ENCODE data around the gene DNAJC15. TPM values are rescaled to one million over a fixed set of nuclear protein-coding genes. Genes with fewer than 3 reads are reported as not detected.

Gene DNAJC15
- total RNA-seq, 2 donors from 2014 or later = 7.6 to 10.7 TPM

GRCh38 chr13:43005460-43006236, 17.7 kb upstream of the DNAJC15 start:
- Histone ChIP-seq H3K4me3 (no peak overlapping the region), H3K27ac (no peak overlapping the region), H3K27me3 (replicated peaks; ENCODE audit: insufficient read depth) (no peaks in the 10 kb centered on the region), H3K36me3 (no peaks in the 10 kb centered on the region), H3K9me3 (no peaks in the 10 kb centered on the region), H3K4me1 (ENCODE audit: control insufficient read depth in 1 of 2, low read depth in 2 of 2) (peaks cover 6 to 11% of the 10 kb centered on the region in 2 donors)
- TF ChIP-seq CTCF (IDR thresholded peaks at IDR 0.05) = no peak
- no peak for ATAC-seq (ENCODE audit: insufficient number of reproducible peaks, low FRiP score, low read depth)
- DNase-seq (ENCODE audit: low spot score) = no peak

- no peaks in the 10 kb centered on the region for H3K36me3 ChIP-seq
- DNase-seq (ENCODE audit: low spot score) (no peak), ATAC-seq (ENCODE audit: insufficient number of reproducible peaks, low FRiP score, low read depth) (no peak)
- TF ChIP-seq CTCF (IDR thresholded peaks at IDR 0.05) = no peak
- no peak overlapping the region for H3K4me3 ChIP-seq
- no peaks in the 10 kb centered on the region for H3K27me3 ChIP-seq (replicated peaks; ENCODE audit: insufficient read depth)
- H3K4me1 ChIP-seq (ENCODE audit: control insufficient read depth in 1 of 2, low read depth in 2 of 2) = peaks cover 6 to 11% of the 10 kb centered on the region in 2 donors
- H3K9me3 ChIP-seq = no peaks in the 10 kb centered on the region
- no peak overlapping the region for H3K27ac ChIP-seq
Observed at GRCh38 chr13:43006893-43007631, 16.3 kb upstream of the DNAJC15 start.

GRCh38 chr13:43008596-43008995, 14.8 kb upstream of the DNAJC15 start:
- peaks cover 6 to 11% of the 10 kb centered on the region in 2 donors for H3K4me1 ChIP-seq (ENCODE audit: control insufficient read depth in 1 of 2, low read depth in 2 of 2)
- TF ChIP-seq CTCF (IDR thresholded peaks at IDR 0.05) = no peak
- H3K4me3 ChIP-seq = no peak overlapping the region
- no peak overlapping the region for H3K27ac ChIP-seq
- no peaks in the 10 kb centered on the region for H3K36me3 ChIP-seq
- no peaks in the 10 kb centered on the region for H3K9me3 ChIP-seq
- DNase-seq (ENCODE audit: low spot score) (no peak), ATAC-seq (ENCODE audit: insufficient number of reproducible peaks, low FRiP score, low read depth) (no peak)
- H3K27me3 ChIP-seq (replicated peaks; ENCODE audit: insufficient read depth) = no peaks in the 10 kb centered on the region

GRCh38 chr13:43009506-43009905, 13.9 kb upstream of the DNAJC15 start:
- Histone ChIP-seq H3K36me3 (no peaks in the 10 kb centered on the region), H3K4me1 (ENCODE audit: control insufficient read depth in 1 of 2, low read depth in 2 of 2) (peaks cover 6 to 11% of the 10 kb centered on the region in 2 donors), H3K4me3 (no peak overlapping the region), H3K27ac (no peak overlapping the region), H3K27me3 (replicated peaks; ENCODE audit: insufficient read depth) (no peaks in the 10 kb centered on the region), H3K9me3 (no peaks in the 10 kb centered on the region)
- DNase-seq (ENCODE audit: low spot score) = no peak
- ATAC-seq (ENCODE audit: insufficient number of reproducible peaks, low FRiP score, low read depth) = no peak
- TF ChIP-seq CTCF (IDR thresholded peaks at IDR 0.05) = no peak

GRCh38 chr13:43014162-43014561, 9.2 kb upstream of the DNAJC15 start:
- DNase-seq (ENCODE audit: low spot score) (no peak), ATAC-seq (ENCODE audit: insufficient number of reproducible peaks, low FRiP score, low read depth) (no peak)
- no peaks in the 10 kb centered on the region for H3K9me3 ChIP-seq
- H3K4me3 ChIP-seq = no peak overlapping the region
- no peaks in the 10 kb centered on the region for H3K4me1 ChIP-seq (ENCODE audit: control insufficient read depth in 1 of 2, low read depth in 2 of 2)
- H3K27ac ChIP-seq = no peak overlapping the region
- no peaks in the 10 kb centered on the region for H3K36me3 ChIP-seq
- TF ChIP-seq CTCF (IDR thresholded peaks at IDR 0.05) = no peak
- H3K27me3 ChIP-seq (replicated peaks; ENCODE audit: insufficient read depth) = no peaks in the 10 kb centered on the region
